NCI-H2029 treated with DMSO at 0.1 percent for 48 hours (cell line): Measurements from ENCODE around the gene SCMH1.
"Not testable (repeated sequence)": the region's sequence is repeated elsewhere in the genome, so short reads cannot be mapped to it uniquely, and the experiment has no call there.

ENCODE experiments used
- DNase-seq: peaks from one replicate; lab custom pipeline; 2025; lab: John Stamatoyannopoulos, UW

Gene SCMH1

DNA sequence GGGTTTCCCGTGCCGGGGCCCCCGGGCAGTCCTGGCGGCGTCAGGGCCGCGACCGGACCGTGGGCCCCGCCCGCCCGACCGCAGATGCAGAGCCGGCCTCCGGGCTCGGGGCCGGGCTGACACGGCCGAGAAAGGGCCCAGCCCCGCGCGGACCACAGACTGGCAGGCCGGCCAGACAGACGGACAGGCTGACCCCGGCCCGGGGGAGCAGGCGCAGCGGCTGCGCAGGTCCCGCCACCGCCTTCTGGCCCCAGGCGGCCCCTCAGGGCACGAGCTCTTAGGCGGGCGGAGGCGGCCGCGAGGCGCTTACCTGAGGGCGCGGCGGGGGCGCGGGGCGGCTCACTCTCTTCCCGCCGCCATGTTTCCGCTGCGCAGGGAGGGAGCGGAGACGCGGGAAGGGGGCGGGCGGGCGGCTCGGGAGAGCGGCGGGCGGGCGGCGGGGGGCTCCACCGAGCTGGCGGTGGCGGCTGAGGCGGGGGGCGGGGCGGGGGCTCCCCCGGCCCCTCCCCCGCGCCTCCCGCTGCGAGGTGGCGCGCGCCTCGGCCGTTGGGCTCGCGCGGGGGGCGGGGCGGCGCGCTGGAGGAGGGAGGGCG is at the start of gene SCMH1:
Gene SCMH1, minus strand, starts transcription at position 558 of the 593 bp plus-strand sequence. CDS start 56,173 bp downstream, outside the sequence.
- peak; percentile 92 for DNase-seq

GRCh38 chr1:41291195-41291594 is 49.1 kb upstream of the SCMH1 start:
- DNase-seq: no peak

GRCh38 chr1:41289196-41289595 is 47.1 kb upstream of the SCMH1 start:
- no peak for DNase-seq

GRCh38 chr1:41286992-41287391 is 44.9 kb upstream of the SCMH1 start:
- no peak for DNase-seq

GRCh38 chr1:41286486-41286885 is 44.4 kb upstream of the SCMH1 start:
- DNase-seq: no peak

DNA sequence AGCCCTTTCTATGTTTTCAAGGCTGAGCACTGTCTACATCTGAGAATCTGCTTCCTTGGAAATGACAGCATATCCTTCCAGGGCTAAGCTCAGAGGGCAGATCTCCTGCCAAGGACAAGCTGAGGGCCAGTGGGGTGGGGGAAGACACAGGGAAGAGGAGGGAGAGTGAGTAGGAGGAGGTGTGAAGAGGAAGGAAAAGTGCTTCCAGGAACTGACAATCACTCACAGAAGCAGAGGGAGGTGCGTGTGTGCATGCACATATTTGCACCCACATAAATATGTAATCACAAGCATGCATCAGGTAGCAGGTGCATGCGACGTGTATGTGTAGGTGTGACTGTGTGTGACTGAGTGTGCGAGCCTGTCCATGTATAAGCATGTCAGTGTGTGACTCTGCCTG is 43.7 kb upstream of the SCMH1 start:
- DNase-seq: no peak

GRCh38 chr1:41284121-41284520 is 42.0 kb upstream of the SCMH1 start:
- DNase-seq: no peak

DNA sequence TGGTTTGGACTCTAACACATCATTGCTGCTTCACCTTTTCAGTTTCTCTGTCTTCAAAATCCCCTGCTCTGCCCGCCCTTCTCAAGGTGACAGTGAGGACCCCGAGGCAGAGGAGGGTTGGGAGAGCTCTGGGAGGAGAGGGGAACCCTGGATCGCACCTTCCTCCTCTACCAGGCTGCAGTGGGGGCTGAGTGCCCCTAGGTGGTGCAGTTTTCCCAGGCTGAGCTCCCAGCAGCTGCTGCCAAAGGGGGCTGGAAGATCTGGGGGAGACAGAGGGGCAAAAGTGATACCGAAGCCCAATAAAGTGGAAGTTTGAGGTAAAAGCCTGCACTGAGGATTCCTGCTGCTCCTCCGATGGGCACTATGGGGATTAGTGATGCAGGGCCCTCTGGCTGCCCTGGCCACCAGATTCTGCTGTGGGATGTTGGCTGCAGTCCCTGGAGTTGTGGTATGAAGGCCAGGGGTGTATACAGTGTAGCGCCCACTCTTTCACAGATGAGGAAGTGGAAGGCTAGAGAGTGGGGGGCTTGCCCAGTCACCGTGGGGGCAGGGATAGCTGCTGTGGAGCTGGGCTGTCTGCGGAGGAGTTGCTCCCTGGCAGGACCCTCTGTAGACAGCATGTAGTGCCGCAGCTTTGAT is 40.7 kb upstream of the SCMH1 start:
- peak; percentile 87 for DNase-seq

- no peak for DNase-seq
Measured at GRCh38 chr1:41281334-41281733, 39.2 kb upstream of the SCMH1 start.

- no peak for DNase-seq
Measured at GRCh38 chr1:41280202-41281032, 38.3 kb upstream of the SCMH1 start.

GRCh38 chr1:41278076-41278475 is 36.0 kb upstream of the SCMH1 start:
- DNase-seq: no peak

DNA sequence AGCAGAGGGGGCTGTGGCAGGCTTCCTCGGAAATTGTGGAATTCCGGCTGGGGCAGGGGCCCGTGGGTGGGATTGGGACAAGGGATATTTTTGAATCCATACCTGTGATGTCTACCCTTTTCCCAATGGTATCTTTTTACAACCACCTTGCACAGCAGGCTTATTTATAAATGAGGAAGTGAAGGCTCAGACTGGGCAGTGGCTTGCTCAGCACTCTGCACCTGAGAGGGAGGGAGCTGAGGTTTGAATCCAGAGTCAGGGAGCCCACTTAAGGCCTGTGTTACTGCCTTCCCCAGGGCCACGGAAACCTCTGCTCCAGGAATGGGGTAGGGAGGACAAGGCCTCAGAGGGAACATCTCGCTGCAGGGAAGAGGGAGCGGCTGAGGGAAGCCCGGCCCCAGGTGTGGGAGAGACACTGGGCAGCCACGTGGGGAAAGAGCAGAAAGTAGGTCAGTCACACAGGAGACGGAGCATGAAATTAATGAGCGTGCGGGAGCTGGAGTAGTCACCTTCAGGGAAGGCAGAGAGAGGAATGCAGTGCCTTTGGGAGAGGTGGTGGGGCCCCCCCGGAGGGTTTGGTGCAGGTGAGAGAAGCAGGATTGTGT is 35.4 kb upstream of the SCMH1 start:
- DNase-seq: no peak

GRCh38 chr1:41275831-41276230 is 33.7 kb upstream of the SCMH1 start:
- no peak for DNase-seq

- no peak for DNase-seq
Measured at GRCh38 chr1:41274752-41275545, 32.8 kb upstream of the SCMH1 start.

- DNase-seq: no peak
Measured at GRCh38 chr1:41272601-41273000, 30.5 kb upstream of the SCMH1 start.

- peak; percentile 99 for DNase-seq
Measured at GRCh38 chr1:41268154-41268770, 26.2 kb upstream of the SCMH1 start.

GRCh38 chr1:41261926-41262618 is 20.0 kb upstream of the SCMH1 start:
- DNase-seq: no peak

GRCh38 chr1:41260768-41261167 is 18.7 kb upstream of the SCMH1 start:
- DNase-seq: no peak

GRCh38 chr1:41259221-41259620 is 17.1 kb upstream of the SCMH1 start:
- DNase-seq: no peak

GRCh38 chr1:41255978-41256377 is 13.9 kb upstream of the SCMH1 start:
- no peak for DNase-seq

DNA sequence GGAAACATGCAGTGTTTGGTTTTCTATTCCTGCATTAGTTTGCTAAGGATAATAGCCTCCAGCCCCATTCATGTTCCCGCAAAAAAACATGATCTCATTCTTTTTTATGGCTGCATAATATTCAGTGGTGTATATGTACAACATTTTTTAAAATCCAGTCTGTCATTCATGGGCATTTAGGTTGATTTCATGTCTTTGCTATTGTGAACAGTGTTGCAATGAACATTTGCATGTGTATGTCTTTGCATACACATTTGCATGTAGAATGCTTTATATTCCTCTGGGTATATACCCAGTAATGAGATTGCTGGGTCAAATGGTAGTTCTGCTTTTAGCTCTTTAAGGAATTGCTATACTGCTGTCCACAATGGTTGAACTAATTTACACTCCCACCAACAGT is 9.0 kb upstream of the SCMH1 start:
- not testable (repeated sequence) for DNase-seq
